ENCODE data around the gene COL5A1. TPM values are rescaled to one million over a fixed set of nuclear protein-coding genes. Genes with fewer than 3 reads are reported as not detected.

The COL5A1 gene
- total RNA-seq, 1 experiment from 2014 or later = 9.5 TPM

DNA sequence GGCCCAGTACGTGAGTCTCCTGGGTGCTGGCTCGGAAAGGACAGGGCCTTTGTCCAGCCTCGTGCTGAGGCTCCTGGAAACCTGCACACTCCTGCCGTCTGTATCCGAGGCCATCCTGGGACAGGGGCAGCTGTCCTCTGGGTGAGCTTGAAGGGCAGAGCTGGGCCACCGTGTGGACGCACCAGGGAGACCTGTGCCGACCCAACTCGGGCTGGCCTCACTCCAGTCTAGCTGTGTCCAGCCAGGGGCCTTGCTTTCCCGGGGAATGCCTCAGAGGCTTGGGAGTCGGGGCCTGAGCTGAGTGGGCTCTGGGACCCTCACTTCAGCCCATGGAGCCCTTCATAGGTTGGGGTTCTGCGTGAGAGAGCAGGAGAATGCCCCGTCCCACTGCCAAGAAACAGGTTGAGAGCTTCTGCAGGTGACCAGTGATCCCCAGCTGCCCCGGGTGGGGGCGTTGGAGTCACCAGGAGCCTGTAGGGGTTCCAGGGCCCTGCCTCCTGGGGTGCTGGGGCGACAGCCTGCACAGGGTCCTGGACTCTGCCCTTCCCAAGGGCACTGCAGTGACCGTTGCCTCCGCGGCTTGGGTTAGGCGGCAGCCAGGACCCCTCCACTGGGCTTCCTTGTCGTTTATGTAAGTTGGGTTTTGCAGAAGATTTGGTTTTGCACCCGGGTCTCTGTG, 60.1 kb downstream of the COL5A1 start:
- Histone ChIP-seq H4K5ac (ENCODE audit: insufficient read length, low read depth, low read length) (no peak overlapping the region), H3K4me2 (ENCODE audit: insufficient read depth, insufficient read length, low read length) (no peak overlapping the region), H3K4me1 (ENCODE audit: insufficient read depth, low read length) (no peaks in the 10 kb centered on the region), H3T11ph (ENCODE audit: low read length) (no peak overlapping the region), H2BK15ac (ENCODE audit: low read depth, low read length) (no peak overlapping the region), H2BK120ac (ENCODE audit: low read depth, low read length, poor library complexity, severe bottlenecking) (no peak overlapping the region), H2BK20ac (ENCODE audit: low read depth, low read length, poor library complexity, severe bottlenecking) (no peak overlapping the region), H3K9me3 (ENCODE audit: control insufficient read depth, low read depth, low read length) (no peaks in the 10 kb centered on the region), H3K27ac (ENCODE audit: insufficient read length, low read depth, low read length) (no peak overlapping the region), H3K79me1 (ENCODE audit: insufficient read depth, low read depth, low read length, poor library complexity, severe bottlenecking) (no peaks in the 10 kb centered on the region), H3K27me3 (ENCODE audit: insufficient read depth, low read length) (no peaks in the 10 kb centered on the region), H2AK5ac (ENCODE audit: insufficient read length, low read length) (no peak overlapping the region), H3K23ac (ENCODE audit: insufficient read length, low read depth, low read length) (no peak overlapping the region), H4K91ac (ENCODE audit: insufficient read length, low read depth, low read length) (no peak overlapping the region), H3K56ac (ENCODE audit: insufficient read length, low read depth, low read length) (no peak overlapping the region), H3K9ac (ENCODE audit: extremely low read depth, insufficient read length, low read length) (no peak overlapping the region), H4K20me1 (ENCODE audit: control insufficient read depth, insufficient read depth, insufficient read length) (no peaks in the 10 kb centered on the region), H4K8ac (replicated peaks; ENCODE audit: insufficient read length, low read depth, low read length) (no peak overlapping the region), H3K14ac (ENCODE audit: insufficient read depth, low read length) (no peak overlapping the region), H3K18ac (ENCODE audit: insufficient read length, low read depth, low read length) (no peak overlapping the region), H3K79me2 (ENCODE audit: insufficient read depth, low read length) (no peaks in the 10 kb centered on the region), H3K23me2 (ENCODE audit: insufficient read length, low read depth, low read length, poor library complexity, severe bottlenecking) (no peaks in the 10 kb centered on the region), H3K4ac (ENCODE audit: low read depth, low read length) (no peak overlapping the region), H2BK12ac (ENCODE audit: insufficient read length, low read depth, low read length) (no peak overlapping the region), H2AFZ (ENCODE audit: low read length) (no peak overlapping the region), H2BK5ac (ENCODE audit: insufficient read length, low read length) (no peak overlapping the region)
- H3K4me1 Mint-ChIP-seq = peaks cover 4 to 9% of the 10 kb centered on the region in 2 experiments
- H3K9me3 Mint-ChIP-seq = no peaks in the 10 kb centered on the region; a peak in 1 of 5 replicates
- DNase-seq = no peak
- peaks cover 0 to 4% (median 2%) of the 10 kb centered on the region in 3 experiments; a peak in 3 of 7 replicates for H3K36me3 Mint-ChIP-seq (ENCODE audit: insufficient read depth in 1 of 3, low read depth in 3 of 3)
- TF ChIP-seq, protein P1, sequence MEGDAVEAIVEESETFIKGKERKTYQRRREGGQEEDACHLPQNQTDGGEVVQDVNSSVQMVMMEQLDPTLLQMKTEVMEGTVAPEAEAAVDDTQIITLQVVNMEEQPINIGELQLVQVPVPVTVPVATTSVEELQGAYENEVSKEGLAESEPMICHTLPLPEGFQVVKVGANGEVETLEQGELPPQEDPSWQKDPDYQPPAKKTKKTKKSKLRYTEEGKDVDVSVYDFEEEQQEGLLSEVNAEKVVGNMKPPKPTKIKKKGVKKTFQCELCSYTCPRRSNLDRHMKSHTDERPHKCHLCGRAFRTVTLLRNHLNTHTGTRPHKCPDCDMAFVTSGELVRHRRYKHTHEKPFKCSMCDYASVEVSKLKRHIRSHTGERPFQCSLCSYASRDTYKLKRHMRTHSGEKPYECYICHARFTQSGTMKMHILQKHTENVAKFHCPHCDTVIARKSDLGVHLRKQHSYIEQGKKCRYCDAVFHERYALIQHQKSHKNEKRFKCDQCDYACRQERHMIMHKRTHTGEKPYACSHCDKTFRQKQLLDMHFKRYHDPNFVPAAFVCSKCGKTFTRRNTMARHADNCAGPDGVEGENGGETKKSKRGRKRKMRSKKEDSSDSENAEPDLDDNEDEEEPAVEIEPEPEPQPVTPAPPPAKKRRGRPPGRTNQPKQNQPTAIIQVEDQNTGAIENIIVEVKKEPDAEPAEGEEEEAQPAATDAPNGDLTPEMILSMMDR (conservative IDR thresholded peaks at IDR 0.05) = no peak
- no peaks in the 10 kb centered on the region for H3K27me3 Mint-ChIP-seq (ENCODE audit: low read depth)
- H3K27ac Mint-ChIP-seq = no peak overlapping the region
- H3K4me3 Mint-ChIP-seq = no peak overlapping the region
- no CpG with 5 or more reads among the region's 22 CpGs for WGBS (ENCODE audit: extremely low coverage, insufficient read length, low lambda C conversion rate)
